Measurements from ENCODE around the gene NDUFS6.
"Not testable (repeated sequence)": the region's sequence is repeated elsewhere in the genome, so short reads cannot be mapped to it uniquely, and the experiment has no call there.

NDUFS6 gene

GRCh38 chr5:1788828-1789227 lies 12.4 kb upstream of the NDUFS6 start (continued):
- TF ChIP-seq PRDM2 (tag by site-specific recombination; IDR thresholded peaks at IDR 0.05; ENCODE audit: borderline replicate concordance) (no peak), SP7 (tag by site-specific recombination; IDR thresholded peaks at IDR 0.05) (no peak), ZNF324 (tag by site-specific recombination; IDR thresholded peaks at IDR 0.05) (no peak), ZNF266 (tag by site-specific recombination; IDR thresholded peaks at IDR 0.05; ENCODE audit: low read depth) (no peak), ZNF677 (tag by site-specific recombination; IDR thresholded peaks at IDR 0.05) (no peak), ZNF24 (tag by site-specific recombination; IDR thresholded peaks at IDR 0.05) (no peak), ZNF335 (tag by site-specific recombination; conservative IDR thresholded peaks at IDR 0.05) (no peak), SETDB1 (IDR thresholded peaks at IDR 0.05; ENCODE audit: insufficient read length, low read length) (no peak), ZNF202 (tag by site-specific recombination; IDR thresholded peaks at IDR 0.05; ENCODE audit: borderline replicate concordance) (no peak), ZNF580 (tag by site-specific recombination; IDR thresholded peaks at IDR 0.05) (no peak)

GRCh38 chr5:1789438-1789833 lies 11.8 kb upstream of the NDUFS6 start:
- H3K4me1 ChIP-seq (ENCODE audit: control insufficient read depth, insufficient read depth, low read length); H3K36me3 ChIP-seq (ENCODE audit: control insufficient read depth in 2 of 2, insufficient read depth in 1 of 2, low read length in 2 of 2); CTCF ChIA-PET; H3K27ac ChIP-seq (ENCODE audit: extremely low read depth, low read depth, low read length); H3K4me3 ChIP-seq (ENCODE audit: low read depth, low read length); H3K9me3 ChIP-seq (ENCODE audit: control insufficient read depth, insufficient read depth, low read depth, low read length): not testable (repeated sequence)
- TF ChIP-seq SP2 (tag by site-specific recombination; IDR thresholded peaks at IDR 0.05), result peak; percentile 15; the same call in 1 of the 2 replicates
- POLR2A ChIA-PET, result interaction anchor here (1.5 kb wide), 1 partner anchor 10 kb away, joined by 5 read pairs; the partner anchor contains the start of gene MRPL36

GRCh38 chr5:1789834-1790471 lies 11.3 kb upstream of the NDUFS6 start:
- Histone ChIP-seq H3K4me3 (ENCODE audit: low read depth, low read length) (no peak overlapping the region), H3K9me3 (ENCODE audit: control insufficient read depth, insufficient read depth, low read depth, low read length) (no peaks in the 10 kb centered on the region), H3K36me3 (ENCODE audit: control insufficient read depth in 2 of 2, insufficient read depth in 1 of 2, low read length in 2 of 2) (no peaks in the 10 kb centered on the region), H3K27ac (ENCODE audit: extremely low read depth, low read depth, low read length) (no peak overlapping the region), H3K4me1 (ENCODE audit: control insufficient read depth, insufficient read depth, low read length) (peaks cover 6% of the 10 kb centered on the region)
- ChIA-PET POLR2A (interaction anchor here (1.5 kb wide), 1 partner anchor 9 kb away, joined by 5 read pairs; the partner anchor contains the start of gene MRPL36), CTCF (no interaction called here)
- TF ChIP-seq ZBTB48 (tag by site-specific recombination; IDR thresholded peaks at IDR 0.05), result no peak
- no peak for TF ChIP-seq ZNF548 (tag by site-specific recombination; IDR thresholded peaks at IDR 0.05)
- TF ChIP-seq ZNF416 (tag by site-specific recombination; IDR thresholded peaks at IDR 0.05), result no peak
- TF ChIP-seq SCRT1 (tag by site-specific recombination; IDR thresholded peaks at IDR 0.05; ENCODE audit: borderline replicate concordance), result no peak
- no peak for TF ChIP-seq PATZ1 (tag by site-specific recombination; IDR thresholded peaks at IDR 0.05)
- no peak for TF ChIP-seq ZNF48 (tag by site-specific recombination; IDR thresholded peaks at IDR 0.05)
- TF ChIP-seq ZNF510 (tag by site-specific recombination; IDR thresholded peaks at IDR 0.05; ENCODE audit: insufficient replicate concordance), result no peak
- TF ChIP-seq ZIC2 (tag by site-specific recombination; IDR thresholded peaks at IDR 0.05), result 0 out of 2 replicates have a peak, but pooled peaks have one; percentile 32
- peak; percentile 86 for TF ChIP-seq GLIS1 (tag by site-specific recombination; IDR thresholded peaks at IDR 0.05)
- no peak for TF ChIP-seq TCF7L2 (IDR thresholded peaks at IDR 0.05; ENCODE audit: borderline replicate concordance, low read depth, low read length)
